OCI-LY3 (cell line): ENCODE measurements around the gene ITGA3.

Source experiments
- EZH2phosphoT487 ChIP-seq: fragments of 200-600 bp; shearing (Covaris generic); IDR thresholded peaks from 2 replicates; pipeline ENCODE4 v1.6.1; 2018; ENCODE audit warnings: antibody characterized with exemption, mixed run types, low read depth
- TF ChIP-seq, protein P1 (sequence below): fragments of 200-600, 300-600 bp; sonication (generic); IDR thresholded peaks from 2 replicates; pipeline ENCODE4 v1.5.1; 2014; ENCODE audit warnings: antibody characterized with exemption, low read length, low read depth

DNA sequence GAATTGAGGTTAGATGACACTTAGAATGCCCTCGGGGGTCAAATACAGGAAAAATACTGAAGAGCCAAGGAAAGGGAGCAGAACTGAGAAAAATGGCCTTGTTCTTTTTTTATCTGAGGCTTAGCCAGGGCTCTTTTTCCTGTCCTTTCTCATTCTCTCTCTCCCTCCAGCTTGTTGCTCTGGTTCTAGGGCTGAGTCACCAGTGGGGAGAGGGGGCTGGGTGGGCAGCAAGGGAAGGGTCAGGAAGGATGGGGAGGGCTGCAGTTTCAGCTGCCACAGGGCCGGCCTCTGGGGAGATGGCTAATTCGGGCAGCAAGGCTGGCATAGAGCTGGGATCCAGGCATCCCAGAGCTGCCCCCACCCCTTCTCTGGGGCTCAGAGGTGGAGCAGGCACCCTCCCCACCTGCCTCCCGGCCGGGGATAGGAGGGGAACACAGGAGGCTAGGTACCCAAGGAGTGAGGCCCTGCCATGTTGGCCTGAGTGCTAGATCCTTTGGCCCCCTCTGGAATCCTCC is 3.9 kb downstream of the ITGA3 start:
- TF ChIP-seq, protein P1, sequence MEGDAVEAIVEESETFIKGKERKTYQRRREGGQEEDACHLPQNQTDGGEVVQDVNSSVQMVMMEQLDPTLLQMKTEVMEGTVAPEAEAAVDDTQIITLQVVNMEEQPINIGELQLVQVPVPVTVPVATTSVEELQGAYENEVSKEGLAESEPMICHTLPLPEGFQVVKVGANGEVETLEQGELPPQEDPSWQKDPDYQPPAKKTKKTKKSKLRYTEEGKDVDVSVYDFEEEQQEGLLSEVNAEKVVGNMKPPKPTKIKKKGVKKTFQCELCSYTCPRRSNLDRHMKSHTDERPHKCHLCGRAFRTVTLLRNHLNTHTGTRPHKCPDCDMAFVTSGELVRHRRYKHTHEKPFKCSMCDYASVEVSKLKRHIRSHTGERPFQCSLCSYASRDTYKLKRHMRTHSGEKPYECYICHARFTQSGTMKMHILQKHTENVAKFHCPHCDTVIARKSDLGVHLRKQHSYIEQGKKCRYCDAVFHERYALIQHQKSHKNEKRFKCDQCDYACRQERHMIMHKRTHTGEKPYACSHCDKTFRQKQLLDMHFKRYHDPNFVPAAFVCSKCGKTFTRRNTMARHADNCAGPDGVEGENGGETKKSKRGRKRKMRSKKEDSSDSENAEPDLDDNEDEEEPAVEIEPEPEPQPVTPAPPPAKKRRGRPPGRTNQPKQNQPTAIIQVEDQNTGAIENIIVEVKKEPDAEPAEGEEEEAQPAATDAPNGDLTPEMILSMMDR = no peak
- no peak for TF ChIP-seq EZH2phosphoT487
